GM10248 (cell line): Measurements from ENCODE around the gene YEATS2.
"Not testable (repeated sequence)": the region's sequence is repeated elsewhere in the genome, so short reads cannot be mapped to it uniquely, and the experiment has no call there.

ENCODE experiments used
- CTCF ChIA-PET: fragments of 300-600 bp; sonication (Branson Sonifier 250); formaldehyde crosslinking; extraction: SDS; loops from one replicate; lab custom pipeline; 2021; ENCODE audit warnings: antibody characterized with exemption; lab: Yijun Ruan, JAX
- POLR2A ChIA-PET: fragments of 350-650 bp; sonication (Branson Sonifier 250); formaldehyde crosslinking; extraction: SDS; loops from one replicate; lab custom pipeline; 2020; ENCODE audit warnings: antibody characterized with exemption; lab: Yijun Ruan, JAX
- DNase-seq: peaks from one replicate; pipeline ENCODE4 v3.0.0; 2012; ENCODE audit errors: extremely low spot score
- TF ChIP-seq, protein P1 (sequence below): IDR thresholded peaks from 2 replicates; pipeline ENCODE4 v1.5.1; 2012; ENCODE audit warnings: mild to moderate bottlenecking, low read depth; ENCODE audit errors: extremely low read depth, missing control alignments, control extremely low read depth

Gene YEATS2

DNA sequence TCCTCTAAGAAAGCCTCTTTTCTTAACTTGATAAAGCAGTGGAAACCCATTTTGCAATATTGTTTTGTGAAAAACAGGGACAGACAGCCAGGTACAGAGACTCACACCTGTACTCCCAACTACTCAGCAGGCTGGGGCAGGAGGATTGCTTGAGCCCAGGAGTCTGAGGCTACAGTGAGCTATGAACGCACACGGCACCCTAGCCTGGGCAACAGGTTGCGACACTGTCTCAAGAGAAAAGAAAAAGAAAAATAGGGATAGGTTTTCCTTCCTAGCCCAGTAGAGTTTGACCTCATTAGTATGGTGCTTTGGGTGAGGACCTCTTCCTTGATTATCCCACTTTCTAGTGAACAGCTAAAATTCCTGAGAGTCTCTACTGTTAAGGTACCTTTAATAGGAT lies 17.5 kb upstream of the YEATS2 start:
- POLR2A ChIA-PET = no interaction called here
- DNase-seq = no peak
- TF ChIP-seq, protein P1, sequence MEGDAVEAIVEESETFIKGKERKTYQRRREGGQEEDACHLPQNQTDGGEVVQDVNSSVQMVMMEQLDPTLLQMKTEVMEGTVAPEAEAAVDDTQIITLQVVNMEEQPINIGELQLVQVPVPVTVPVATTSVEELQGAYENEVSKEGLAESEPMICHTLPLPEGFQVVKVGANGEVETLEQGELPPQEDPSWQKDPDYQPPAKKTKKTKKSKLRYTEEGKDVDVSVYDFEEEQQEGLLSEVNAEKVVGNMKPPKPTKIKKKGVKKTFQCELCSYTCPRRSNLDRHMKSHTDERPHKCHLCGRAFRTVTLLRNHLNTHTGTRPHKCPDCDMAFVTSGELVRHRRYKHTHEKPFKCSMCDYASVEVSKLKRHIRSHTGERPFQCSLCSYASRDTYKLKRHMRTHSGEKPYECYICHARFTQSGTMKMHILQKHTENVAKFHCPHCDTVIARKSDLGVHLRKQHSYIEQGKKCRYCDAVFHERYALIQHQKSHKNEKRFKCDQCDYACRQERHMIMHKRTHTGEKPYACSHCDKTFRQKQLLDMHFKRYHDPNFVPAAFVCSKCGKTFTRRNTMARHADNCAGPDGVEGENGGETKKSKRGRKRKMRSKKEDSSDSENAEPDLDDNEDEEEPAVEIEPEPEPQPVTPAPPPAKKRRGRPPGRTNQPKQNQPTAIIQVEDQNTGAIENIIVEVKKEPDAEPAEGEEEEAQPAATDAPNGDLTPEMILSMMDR = no peak
- CTCF ChIA-PET = no interaction called here

DNA sequence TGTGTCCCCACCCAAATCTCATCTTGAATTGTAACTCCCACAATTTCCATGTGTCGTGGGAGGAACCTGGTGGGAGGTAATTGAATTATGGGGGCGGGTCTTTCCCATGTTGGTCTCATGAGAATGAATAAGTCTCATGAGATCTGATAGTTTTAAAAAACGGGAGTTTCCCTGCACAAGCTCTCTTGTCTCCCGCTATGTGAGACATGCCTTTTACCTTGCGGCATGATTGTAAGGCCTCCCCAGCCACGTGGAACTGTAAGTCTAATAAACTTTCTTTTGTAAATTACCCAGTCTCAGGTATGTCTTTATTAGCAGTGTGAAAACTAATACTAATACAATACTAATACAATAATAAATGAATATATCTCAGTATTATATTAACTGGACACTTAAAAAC lies 9.9 kb upstream of the YEATS2 start:
- POLR2A ChIA-PET = no interaction called here
- DNase-seq = no peak
- CTCF ChIA-PET = interaction anchor here (1.1 kb wide), 1 partner anchor 9 kb away, joined by 6 read pairs; the partner anchor contains the start of gene YEATS2
- TF ChIP-seq, protein P1 = no peak

DNA sequence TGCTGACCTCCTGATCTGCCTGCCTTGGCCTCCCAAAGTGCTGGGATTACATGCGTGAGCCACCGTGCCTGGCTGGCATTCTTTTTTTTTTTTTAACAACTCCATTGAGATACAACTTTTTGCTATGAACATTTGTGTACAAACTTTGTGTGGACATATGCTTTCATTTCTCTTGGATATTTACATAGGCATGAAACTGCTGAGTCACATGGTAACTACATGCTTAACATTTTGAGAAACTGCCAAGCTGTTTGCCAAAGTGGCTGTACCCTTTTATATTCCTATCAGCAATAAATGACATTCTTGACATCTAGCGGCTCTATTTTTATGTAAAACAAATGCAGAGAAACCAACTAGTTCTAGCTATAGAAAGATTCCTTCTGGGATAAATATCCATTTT lies 8.7 kb upstream of the YEATS2 start:
- ChIA-PET CTCF (no interaction called here), POLR2A (no interaction called here)
- no peak for DNase-seq
- TF ChIP-seq, protein P1 = no peak

DNA sequence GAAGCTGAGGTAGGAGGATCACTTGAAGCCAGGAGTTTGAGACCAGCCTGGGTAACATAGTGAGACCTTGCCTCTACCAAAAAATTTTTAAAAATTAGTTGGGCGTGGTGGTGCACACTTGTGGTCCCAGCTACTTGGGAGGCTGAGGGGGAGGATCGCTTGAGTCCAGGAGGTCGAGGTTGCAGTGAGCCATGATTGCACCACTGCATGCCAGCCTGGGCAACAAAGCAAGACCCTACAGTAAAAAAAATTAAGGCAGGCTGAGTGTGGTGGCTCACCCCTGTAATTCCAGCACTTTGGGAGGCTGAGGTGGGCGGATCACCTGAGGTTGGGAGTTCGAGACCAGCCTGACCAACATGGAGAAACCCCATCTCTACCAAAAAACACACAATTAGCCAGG lies 8.0 kb upstream of the YEATS2 start:
- DNase-seq, CTCF ChIA-PET, POLR2A ChIA-PET: not testable (repeated sequence)

DNA sequence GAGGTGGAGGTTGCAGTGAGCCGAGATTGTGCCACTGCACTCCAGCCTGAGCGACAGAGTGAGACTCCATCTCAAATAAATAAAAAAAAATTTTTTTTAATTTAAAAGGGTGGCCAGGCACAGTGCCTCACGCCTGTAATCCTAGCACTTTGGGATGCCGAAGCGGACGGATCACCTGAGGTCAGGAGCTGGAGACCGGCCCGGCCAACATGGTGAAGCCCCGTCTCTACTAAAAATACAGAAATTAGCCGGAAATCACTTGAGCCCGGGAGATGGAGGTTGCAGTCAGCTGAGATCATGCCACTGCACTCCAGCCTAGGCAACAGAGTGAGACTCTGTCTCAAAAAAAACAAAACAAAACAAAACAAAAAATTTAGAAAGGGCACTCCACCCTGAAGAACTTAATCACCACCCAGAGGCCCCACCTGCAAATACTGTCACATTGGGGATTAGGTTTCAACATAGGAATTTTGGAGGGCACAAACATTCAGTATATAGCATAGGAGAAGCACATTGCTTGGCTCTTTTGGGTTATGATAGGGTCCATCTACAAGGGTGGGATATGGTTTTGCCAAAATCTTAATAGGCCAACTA lies 7.1 kb upstream of the YEATS2 start:
- DNase-seq = no peak
- CTCF ChIA-PET = no interaction called here
- POLR2A ChIA-PET = no interaction called here
- TF ChIP-seq, protein P1 = no peak

DNA sequence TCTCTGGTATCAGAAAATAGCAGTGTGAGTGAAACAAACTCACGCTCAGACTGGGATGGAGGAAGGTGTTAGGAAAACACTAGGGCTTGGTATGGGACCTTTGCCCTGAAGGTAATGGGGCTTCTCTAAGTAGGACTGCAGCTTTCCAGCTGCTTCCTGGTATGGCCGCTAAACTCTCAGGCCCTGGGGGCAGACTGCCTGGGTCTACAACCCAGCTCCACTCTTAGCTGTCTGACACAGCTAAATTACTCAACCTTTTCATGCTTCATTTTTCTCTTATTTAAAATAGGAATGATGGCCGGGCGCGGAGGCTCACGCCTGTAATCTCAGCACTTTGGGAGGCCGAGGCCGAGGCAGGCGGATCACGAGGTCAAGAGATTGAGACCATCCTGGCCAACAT lies 5.2 kb upstream of the YEATS2 start:
- TF ChIP-seq, protein P1 = no peak
- DNase-seq = no peak
- POLR2A ChIA-PET = no interaction called here
- CTCF ChIA-PET = no interaction called here

DNA sequence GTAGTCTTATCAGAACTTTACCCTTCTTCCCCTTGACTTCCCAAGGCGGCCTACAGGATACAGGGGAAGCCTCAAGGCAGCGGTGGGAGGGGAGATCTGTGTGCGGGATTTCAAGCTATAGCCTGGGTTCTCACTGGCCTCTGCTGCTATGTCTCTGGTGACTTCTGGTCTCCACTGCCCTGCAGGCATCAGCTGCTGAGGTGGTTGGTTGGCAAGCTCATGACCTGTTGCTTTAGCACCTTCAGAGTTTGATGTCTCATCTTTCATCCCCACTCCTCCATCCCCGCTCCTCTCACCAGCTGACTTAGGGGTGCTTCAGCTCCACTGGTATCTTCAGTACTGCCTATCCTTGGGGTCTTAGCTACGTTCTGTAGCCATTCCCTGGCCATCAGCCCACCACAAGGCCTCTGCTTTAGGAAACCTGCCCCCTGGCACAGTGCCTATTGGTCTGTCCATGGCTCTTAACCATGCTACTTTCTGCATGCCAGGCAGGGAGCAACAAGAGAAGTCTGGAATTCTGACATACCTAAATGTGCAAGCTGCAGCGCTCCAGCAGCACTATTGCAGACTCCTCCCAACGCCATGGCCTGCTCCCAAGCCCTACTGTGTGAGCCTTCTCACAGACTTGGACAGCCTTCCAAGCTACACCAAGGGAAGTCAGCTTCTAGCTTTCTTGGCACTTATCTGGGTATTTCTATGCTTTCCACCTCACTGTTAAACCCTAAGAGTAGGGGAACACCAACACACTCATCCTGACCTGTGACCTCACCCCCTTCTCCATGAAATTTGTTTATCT lies 1.8 kb upstream of the YEATS2 start:
- CTCF ChIA-PET = interaction anchor here (0.8 to 2.1 kb wide), 4 partner anchors 8 to 27 kb away, joined by 3 to 6 read pairs (median 4); no protein-coding TSS in a partner anchor
- TF ChIP-seq, protein P1 = no peak
- DNase-seq = no peak
- POLR2A ChIA-PET = interaction anchor here (0.5 kb wide), 1 partner anchor 52 kb away, joined by 15 read pairs; no protein-coding TSS in a partner anchor
